Epithelial cell of prostate (primary cell): ENCODE results near the gene ZNF496.
"Not testable (repeated sequence)": the region's sequence is repeated elsewhere in the genome, so short reads cannot be mapped to it uniquely, and the experiment has no call there.

ENCODE experiments used
- DNase-seq: peaks from one replicate; pipeline ENCODE4 v3.0.0-alpha.2; 2011; ENCODE audit warnings: low read depth, low spot score
- H3K27ac ChIP-seq: fragments of 450-650 bp; 2 replicates; pipeline ENCODE4 v1.5.1; 2017; ENCODE audit warnings: mild to moderate bottlenecking

Gene ZNF496

DNA sequence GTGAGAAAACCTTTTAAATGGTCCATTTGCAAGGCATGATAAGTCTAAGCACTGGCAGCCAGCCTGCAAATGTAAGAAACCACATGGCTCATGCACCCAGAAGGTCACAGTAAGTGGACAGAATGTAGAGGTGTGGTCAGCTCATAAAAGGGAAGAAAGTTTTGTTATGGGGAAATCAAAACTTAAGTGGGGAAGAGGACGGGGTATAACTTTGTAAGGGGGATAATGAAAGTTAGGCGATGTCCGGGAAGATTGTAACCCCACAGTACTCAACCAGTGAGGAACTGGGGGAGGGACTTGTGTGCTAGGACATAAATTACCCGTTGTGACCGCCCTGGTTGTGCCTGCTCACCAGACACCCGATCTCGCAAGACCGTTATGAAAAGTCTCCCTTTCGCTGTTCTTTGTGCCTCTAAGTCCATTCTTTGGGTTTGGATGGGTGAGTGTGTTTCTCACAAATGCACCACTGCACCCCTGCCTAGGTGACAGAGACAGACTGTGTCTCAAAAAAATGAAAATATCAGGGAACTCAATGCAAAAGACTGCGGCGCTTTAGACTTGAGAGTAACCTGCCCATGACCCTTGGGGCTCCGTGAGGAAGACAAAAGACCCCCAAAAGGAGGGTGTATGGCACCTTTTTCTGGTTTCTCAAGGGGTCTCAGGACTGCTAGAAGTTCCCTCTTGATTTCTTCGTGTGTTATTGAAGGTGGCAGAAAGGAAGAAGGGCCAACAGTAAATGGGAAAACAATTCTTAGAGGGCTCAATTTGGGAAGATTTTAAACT lies 28.6 kb upstream of the ZNF496 start:
- H3K27ac ChIP-seq: no peak overlapping the region
- no peak for DNase-seq

DNA sequence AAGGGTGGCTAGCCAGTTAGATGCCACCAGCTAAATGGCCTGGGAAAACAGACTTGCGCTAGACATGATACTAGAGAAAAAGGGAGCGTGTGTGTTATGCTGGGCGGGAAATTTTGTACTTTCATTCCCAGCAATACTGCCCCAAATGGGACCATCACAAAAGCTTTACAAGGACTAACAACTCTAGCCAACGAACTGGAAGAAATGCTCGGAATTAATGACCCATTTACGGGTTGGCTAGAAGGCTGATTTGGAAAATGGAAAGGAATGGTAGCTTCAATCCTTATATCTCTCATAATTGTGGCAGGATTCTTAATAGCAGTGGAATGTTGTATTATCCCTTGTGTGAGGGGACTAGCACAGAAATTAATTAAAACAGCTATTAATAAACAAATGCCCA lies 27.9 kb upstream of the ZNF496 start:
- DNase-seq: no peak
- H3K27ac ChIP-seq: no peak overlapping the region

DNA sequence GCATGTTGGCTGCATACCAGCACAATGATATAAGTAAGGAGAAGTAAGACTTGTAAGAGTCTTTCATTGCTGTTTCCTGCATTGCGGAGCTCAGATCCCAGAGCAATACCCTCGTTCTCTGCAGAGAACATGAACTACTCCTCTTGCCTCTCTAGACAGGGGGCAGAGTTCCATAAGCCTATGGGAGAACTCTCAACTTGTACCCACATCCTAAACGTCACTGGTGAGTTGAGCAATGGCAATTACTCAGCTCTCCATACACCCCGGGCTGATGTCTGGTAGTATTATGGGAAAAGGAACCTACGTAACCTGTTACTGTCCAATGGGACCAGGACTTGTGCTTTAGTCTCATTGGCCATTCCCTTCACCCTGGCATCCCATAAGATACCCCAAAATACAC lies 27.3 kb upstream of the ZNF496 start:
- no peak overlapping the region for H3K27ac ChIP-seq
- DNase-seq: peak; percentile 20

DNA sequence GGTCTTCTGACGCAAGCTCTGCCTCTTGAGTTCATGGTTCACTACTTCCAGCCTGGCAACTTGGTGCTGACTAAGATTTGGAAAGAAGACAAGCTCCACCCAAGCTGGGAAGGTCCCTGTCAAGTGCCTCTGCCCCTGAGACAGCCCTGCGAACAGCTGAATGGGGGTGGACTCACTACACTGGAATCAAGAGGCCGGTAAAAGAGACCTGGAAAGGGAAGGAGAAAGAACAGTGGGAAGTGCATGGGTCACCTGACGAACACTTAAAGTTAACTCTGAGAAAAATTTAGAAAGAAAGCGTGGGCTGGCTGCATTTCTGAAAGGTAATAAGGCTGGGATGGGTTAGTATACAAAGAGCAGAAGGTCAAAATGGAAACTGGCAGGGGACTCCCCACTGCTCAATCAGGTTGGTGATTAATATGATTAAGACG lies 26.1 kb upstream of the ZNF496 start:
- DNase-seq: no peak
- H3K27ac ChIP-seq: no peak overlapping the region

DNA sequence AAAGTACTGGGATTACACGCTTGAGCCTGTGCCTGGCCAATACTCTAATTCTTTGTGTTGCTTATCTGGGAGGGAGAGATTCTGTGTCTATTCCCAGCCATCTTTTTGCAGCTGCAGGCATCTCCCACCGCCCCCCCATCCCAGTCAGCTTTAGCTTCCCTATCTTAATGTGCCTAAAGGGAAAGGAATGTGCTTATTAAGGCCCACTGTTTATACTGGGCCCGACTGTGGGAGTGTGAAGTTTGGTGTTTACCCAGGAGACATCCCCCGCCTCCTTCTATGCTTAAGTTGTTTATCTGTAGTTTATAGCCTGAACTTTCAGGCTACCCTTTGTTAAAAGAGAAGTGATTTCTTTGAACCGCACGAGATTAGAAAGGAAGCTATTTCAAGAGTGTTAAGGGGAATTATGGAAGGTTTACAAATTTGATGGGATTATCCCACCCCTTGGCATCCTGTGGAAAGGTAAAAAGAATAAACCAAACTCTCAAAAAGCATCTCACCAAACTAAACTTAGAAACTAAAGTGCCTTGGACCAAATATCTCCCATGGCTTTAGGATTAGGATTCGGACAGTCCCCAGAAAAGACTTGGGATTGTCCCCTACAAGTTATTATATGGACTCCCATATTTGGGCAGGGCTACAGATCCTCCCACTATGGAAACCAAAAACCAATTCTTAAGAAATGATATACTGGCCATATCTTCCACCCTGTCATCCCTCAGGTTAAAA lies 25.5 kb upstream of the ZNF496 start:
- no peak for DNase-seq
- no peak overlapping the region for H3K27ac ChIP-seq

DNA sequence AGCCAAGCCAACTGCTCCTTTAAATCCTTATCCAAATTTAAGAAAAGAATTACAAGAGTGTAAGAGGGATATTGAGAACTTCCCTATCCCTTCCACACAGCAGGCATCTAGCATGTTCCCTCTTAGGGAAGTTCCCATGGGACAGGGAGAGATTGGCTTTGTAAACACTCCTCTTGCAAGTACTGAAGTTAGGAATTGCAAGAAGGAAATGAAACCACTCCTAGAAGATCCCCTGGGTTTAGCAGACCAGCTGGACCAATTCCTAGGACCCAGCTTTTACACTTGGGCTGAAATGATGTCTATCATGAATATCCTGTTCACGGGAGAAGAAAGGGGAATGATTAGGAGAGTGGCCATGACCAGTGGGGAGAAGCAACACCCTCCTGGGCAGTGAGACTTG lies 23.5 kb upstream of the ZNF496 start:
- H3K27ac ChIP-seq, DNase-seq: not testable (repeated sequence)

DNA sequence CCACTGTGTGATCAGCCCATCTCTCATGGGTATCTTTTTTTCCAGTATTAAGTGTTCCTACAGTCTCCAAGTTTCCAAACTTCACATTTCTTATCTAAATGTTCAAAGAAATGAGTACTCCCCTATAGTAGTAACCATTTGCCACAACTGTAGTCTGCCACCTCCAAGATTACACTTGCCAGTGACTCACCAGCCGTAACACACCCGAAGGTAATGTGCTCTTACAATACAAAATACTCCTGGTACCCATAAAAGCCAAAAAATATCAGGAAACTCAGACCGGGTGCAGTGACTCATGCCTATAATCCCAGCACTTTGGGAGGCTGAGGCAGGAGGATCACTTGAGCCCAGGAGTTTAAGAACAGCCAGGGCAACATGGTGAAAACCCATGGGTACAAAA lies 20.5 kb upstream of the ZNF496 start:
- DNase-seq: no peak

DNA sequence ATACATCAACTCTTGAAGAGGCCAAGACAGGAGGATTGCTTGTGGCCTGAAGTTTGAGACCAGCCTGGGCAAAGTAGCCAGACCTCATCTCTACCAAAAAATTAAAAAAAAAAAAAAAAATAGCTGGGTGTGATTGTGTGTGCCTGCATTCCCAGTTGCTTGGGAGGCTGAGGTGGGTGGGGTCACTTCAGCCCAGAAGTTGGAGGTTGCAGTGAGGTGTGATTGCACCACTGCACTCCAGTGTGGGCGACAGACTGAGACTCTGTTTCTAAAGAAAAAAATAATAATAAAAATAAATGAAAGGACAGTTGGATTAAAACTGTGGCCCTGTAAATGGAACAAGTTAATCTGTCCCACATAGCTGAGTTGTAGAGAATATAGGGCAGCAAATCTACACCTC lies 18.9 kb upstream of the ZNF496 start:
- H3K27ac ChIP-seq: no peak overlapping the region
- no peak for DNase-seq

More for the DNA sequence above, 20.5 kb upstream of the ZNF496 start:
- H3K27ac ChIP-seq: no peak overlapping the region

DNA sequence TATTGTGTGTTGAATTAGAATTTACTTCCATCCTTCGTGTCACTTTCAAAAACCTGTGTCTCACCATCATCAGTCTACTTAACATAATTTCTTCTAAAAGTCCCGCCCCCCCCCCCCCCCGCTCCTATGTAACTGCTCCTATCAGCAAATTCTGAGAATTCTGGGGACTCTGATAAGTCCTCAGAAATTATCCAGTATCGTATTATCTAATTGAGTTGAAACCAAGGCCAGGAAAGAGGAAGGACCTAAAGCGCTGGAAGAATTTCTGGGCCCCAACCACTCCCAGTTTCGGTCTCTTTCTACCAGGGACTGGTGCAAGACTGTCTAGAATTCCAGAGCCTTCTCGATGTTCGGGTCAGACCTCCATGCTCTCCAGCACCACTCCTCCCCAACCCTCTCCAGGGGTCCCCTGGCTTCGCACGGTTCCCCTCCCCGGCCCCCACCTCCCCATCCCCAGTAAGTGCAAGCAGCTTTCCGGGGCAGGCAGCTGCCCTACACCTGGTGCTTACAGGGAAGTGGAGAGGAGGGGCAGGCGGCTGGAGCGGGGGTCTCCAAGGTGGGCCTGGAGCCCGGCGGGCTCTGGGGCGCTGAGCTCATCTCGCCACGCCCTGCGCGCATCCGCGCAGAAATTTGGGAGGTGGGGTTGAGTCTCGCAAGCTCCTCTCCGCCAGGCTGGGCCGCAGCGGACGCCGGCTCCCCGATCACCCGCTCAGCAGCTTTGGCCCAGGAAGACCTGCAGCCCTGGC lies 16.0 kb upstream of the ZNF496 start:
- no peak overlapping the region for H3K27ac ChIP-seq
- DNase-seq: no peak

DNA sequence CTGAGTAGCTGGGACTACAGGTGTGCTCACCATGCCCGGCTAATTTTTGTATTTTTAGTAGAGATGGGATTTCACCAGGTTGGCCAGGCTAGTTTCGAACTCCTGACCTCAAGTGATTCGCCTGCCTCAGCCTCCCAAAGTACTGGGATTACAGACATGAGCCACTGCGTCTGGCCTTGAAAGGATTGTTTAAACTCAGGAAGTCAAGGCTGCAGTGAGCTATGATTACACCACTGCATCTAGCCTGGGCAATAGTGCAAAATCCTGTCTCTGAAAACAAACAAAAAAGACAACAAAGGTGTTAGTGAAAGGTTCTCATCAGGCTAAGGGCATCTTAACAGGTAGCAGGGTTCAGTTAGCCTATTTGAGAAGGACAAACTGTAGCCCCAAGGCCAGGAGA lies 14.2 kb upstream of the ZNF496 start:
- no peak for DNase-seq
- no peak overlapping the region for H3K27ac ChIP-seq

DNA sequence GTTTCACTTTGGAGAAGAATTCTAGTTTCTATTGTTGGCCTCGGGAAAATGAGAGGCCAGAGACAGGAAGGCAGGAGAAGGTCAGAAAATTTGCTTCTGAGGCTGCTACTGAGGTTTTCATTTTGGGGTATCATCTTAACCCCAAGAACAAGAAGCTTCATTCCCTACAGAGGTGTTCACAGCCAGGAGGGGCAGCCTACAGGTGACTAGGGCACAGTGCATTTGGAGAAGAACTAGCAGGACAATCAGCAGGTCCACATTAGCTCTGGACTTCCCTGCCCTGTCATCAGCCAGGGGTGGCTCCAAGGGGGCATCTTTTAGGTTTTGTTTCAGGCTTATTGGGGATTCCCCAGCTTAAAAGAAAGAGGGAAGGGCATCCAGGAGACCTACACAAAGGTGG lies 12.1 kb upstream of the ZNF496 start:
- DNase-seq: no peak
- no peak overlapping the region for H3K27ac ChIP-seq

DNA sequence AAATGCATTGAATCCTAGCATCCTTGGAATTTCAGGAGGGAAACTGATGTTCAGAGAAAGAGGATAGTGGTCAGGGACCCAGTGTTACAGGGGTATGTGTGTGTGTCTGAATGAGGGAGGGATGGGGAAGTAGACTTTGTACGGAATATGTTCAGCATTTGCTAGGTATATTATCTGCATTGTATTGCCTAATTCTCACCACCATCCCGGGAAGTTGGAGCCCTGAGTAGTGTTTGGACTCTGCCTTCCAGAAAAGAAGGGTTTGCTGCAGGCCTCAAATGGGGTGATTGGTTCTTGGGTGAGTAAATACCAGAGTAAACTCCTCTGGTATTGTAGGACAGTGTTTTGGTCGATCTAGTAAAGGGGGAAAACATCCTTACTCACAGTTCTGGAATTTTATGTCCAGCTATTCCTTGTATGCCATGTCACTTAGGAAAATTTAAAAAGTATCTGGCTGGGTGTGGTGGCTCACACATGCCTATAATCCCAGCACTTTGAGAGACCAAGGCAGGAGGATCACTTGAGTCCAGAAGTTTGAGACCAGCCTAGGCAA lies 7.1 kb upstream of the ZNF496 start:
- DNase-seq: no peak

DNA sequence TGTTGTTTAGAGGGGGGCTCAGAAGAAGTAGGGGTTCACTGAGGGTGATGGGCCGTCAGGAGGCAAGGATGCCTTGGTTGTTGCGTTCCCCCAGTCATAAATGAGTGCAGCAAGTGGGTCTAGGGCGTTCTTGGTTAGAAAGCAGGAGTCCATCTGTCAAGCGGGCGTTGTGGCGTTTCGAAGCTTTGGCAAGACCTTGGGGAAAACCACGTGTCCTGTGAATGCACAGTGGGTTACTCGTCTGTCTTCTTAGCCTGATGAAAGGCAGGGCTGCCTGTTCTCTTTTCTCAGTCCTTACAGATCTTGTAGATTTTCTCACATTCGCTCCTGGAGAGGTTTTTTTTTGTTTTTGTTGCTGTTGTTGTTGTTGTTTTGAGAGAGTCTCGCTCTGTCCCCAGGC lies 6.3 kb upstream of the ZNF496 start:
- no peak for DNase-seq

More for the DNA sequence above, 7.1 kb upstream of the ZNF496 start:
- no peak overlapping the region for H3K27ac ChIP-seq

DNA sequence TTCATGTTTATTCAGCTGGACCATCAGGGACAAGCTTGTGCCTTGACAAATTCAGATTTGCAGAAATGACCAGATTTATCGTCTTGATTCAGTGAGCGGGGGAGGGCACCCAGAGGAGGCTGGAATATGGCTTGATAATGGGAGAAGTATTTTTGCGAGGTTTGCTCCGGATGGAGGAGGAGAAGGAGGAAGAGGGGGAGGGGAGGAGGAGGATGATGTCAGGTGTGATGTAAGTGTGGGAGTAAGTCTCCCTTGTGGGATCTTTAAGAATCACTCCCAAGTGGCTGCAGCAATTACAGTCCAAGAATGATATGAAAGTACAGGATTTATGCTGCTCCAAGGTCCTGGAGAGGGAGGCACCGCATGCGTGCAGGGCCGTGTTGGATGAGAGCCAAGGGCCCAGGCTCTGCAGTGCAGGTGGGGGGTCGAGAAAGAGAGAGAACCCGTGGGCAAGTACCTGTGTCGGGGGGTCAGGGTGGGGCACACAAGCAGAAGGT lies 5.6 kb upstream of the ZNF496 start:
- H3K27ac ChIP-seq: no peak overlapping the region
- no peak for DNase-seq

More for the DNA sequence above, 6.3 kb upstream of the ZNF496 start:
- H3K27ac ChIP-seq: no peak overlapping the region

DNA sequence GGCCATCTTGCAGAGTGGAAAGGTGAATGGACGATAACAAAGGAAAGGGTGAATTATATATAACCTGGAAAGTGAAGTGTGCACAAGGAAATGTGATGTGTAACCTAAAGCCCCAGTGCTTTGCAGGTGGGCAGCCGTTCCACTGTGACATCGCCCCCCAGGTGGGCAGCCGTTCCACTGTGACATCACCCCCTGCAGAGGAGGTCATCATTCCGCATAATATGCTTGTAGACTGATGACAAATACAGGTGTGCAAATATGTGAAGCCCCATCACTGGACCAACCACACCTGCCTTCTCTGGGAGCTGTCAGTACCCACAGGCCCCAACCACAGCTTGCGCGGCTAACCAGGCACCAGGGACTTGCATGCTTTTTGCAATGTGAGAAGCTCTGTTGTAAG lies 4.7 kb upstream of the ZNF496 start:
- H3K27ac ChIP-seq: no peak overlapping the region
- no peak for DNase-seq

DNA sequence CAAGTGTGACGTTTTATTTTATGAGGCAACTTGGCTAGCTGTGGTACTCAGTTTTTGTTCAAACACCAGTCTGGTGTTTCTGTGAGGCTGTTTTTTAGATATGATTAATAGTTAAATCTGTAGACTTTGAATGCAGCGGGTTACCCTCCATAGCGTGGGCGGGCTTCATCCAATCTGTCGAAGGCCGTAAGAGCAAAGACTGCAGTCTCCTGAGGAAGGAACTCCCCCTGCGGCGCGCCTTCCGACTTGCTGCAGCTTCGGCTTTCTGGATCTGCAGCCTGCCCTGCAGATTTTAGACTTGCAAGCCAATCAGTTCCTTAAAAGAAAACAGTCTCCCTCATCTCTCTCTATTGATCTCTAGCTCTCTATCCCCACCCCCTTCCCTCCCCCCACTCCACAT lies 4.2 kb upstream of the ZNF496 start:
- no peak for DNase-seq
- no peak overlapping the region for H3K27ac ChIP-seq

DNA sequence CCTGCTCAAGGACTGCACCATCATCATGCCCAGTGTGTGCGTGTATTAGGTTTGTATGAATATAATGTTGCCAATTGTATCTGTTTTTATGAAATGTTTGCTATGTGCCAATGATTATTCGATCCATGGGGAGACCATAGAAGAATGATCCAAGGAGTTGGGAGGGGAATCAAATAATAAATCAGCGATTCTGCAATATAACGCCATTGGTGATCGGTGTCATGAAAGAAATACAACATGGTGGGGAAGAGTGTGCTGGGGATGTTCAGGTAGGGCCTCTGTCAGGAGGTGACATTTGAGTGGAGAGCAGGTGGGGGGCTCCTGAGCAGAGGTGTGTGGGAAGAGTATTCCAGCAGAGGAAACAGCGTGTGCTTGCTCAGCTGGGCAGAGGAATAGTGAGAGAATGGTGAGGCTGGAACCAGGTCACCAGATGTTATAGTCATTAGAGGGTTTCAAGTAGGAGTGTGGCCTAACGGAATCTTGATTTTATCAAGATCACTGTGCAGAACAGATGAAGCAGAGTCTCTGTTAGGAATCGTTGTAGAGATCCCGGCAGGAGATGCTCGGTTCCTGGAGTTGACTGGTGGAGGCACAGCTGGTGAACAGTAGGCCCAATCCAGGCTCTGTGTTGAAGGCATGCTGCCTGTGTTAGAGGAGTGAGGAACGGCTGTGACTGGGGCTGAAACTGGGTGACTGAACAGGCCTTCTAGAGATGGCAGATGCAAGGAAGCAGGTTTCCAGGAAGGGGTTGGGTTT lies 2.9 kb upstream of the ZNF496 start:
- H3K27ac ChIP-seq: no peak overlapping the region

DNA sequence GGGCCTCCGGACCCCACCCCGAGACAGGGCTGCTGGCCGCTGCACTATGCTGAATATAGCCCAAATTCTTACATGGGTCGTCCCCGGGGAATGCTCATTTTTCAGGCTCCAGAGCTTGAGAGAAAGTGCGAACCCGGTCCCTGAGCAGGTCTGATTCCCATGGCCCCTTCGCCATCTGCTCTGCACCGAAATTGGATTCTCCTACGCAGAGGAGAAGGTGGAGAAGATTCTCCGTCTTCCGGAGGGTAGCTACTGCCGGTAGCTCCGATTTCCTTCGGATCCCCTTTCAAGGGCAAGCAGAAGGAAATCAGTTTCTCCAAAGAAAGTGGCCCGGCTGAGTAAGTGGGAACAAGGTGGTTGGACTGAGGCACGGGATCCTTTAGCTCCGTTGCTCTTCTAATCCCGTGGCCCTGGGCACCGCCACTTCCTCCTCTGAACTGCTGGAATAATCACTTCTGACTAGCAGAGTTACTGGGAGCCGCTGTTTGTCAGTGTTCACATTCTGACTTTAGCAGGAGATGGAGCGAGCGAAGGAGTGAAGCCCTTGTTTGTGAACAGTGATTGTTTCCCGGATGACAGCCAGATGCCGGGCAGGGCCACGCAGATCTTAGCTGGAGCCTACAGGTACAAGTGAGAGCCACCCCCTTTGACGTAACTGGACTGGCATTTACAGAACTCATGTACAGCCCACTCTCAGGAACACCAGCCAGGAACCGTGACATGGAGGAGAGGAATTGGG lies 1.1 kb upstream of the ZNF496 start:
- H3K27ac ChIP-seq: peak overlapping the region; percentile 78

More for the DNA sequence above, 2.9 kb upstream of the ZNF496 start:
- DNase-seq: no peak

DNA sequence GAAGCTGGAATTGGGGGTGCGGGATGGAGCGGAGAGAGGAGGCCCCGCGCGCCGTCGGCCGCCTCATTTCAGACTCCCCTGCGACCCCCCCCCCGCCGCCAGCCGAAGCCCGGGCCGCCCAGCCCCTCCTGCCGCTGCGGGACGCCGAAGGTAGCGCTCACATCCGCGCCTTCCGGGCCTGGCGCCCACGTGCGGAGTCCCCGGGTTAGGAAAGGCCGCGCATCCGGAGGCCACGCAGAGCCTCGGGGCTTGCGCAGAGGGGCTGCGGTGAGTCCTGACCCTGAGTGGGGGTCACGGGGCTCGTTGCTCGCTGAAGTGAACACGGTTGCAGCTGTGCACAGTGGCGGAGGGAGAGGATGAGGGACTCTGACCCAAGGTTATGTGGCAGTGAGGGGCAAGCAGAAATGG lies 552 bp upstream of the ZNF496 start:
- DNase-seq: no peak
- H3K27ac ChIP-seq: peak overlapping the region; percentile 78

More for the DNA sequence above, 1.1 kb upstream of the ZNF496 start:
- DNase-seq: no peak
